WTC11 (cell line): ENCODE measurements around the gene TRMO. TPM values are rescaled to one million over a fixed set of nuclear protein-coding genes. Genes with fewer than 3 reads are reported as not detected.

Source experiments
- ATAC-seq: fragments of 200-7000 bp; cut with Tn5 transposase; 2 replicates; pipeline ENCODE4 v1.10.0; 2021; ENCODE audit warnings: mild to moderate bottlenecking, moderate library complexity
- CTCF ChIA-PET: fragments of 300-600 bp; sonication (Branson Sonifier 250); formaldehyde crosslinking; loops from one replicate; lab custom pipeline; 2021; ENCODE audit warnings: antibody characterized with exemption; lab: Charles Lee
- POLR2A ChIA-PET: fragments of 350-600 bp; sonication (Branson Sonifier 250); formaldehyde crosslinking; loops from one replicate; lab custom pipeline; 2021; ENCODE audit warnings: antibody characterized with exemption; lab: Charles Lee
- DNase-seq: peaks from one replicate; pipeline ENCODE4 v3.0.0; 2021; ENCODE audit warnings: low spot score
- H3K27ac Mint-ChIP-seq: 2 replicates; pipeline ENCODE4 v1.8.0; 2021; ENCODE audit warnings: mixed read lengths
- H3K27me3 Mint-ChIP-seq: 2 replicates; pipeline ENCODE4 v1.8.0; 2021; ENCODE audit warnings: low read depth, mild to moderate bottlenecking, moderate library complexity, mixed read lengths
- H3K36me3 Mint-ChIP-seq: 2 replicates; pipeline ENCODE4 v1.8.0; 2021; ENCODE audit warnings: mixed read lengths
- H3K4me1 Mint-ChIP-seq: 2 replicates; pipeline ENCODE4 v1.8.0; 2022; ENCODE audit warnings: mixed read lengths
- H3K4me3 Mint-ChIP-seq: 2 replicates; pipeline ENCODE4 v1.8.0; 2021; ENCODE audit warnings: mild to moderate bottlenecking, moderate library complexity, mixed read lengths
- H3K9me3 Mint-ChIP-seq: 2 replicates; pipeline ENCODE4 v1.8.0; 2021; ENCODE audit warnings: mixed read lengths
- CBFB ChIP-seq: sonication (generic); formaldehyde crosslinking; IDR thresholded peaks from 2 replicates; pipeline ENCODE4 v1.8.1; 2022; ENCODE audit warnings: mild to moderate bottlenecking, low read depth, missing genetic modification reagents
- CREB1 ChIP-seq: sonication (generic); formaldehyde crosslinking; IDR thresholded peaks from 2 replicates; pipeline ENCODE4 v1.8.0; 2023; ENCODE audit warnings: mild to moderate bottlenecking, missing genetic modification reagents
- FOXP1 ChIP-seq: sonication (generic); formaldehyde crosslinking; IDR thresholded peaks from 2 replicates; pipeline ENCODE4 v1.8.0; 2022; ENCODE audit warnings: missing genetic modification reagents, mild to moderate bottlenecking, moderate library complexity, borderline replicate concordance
- FOXP4 ChIP-seq: sonication (generic); formaldehyde crosslinking; IDR thresholded peaks from 2 replicates; pipeline ENCODE4 v1.8.0; 2022; ENCODE audit warnings: mild to moderate bottlenecking, missing genetic modification reagents
- HMGXB4 ChIP-seq: sonication (generic); formaldehyde crosslinking; IDR thresholded peaks from 2 replicates; pipeline ENCODE4 v1.8.1; 2023; ENCODE audit warnings: mild to moderate bottlenecking, moderate library complexity, missing genetic modification reagents
- JUN ChIP-seq: sonication (generic); formaldehyde crosslinking; IDR thresholded peaks from 2 replicates; pipeline ENCODE4 v1.8.0; 2023; ENCODE audit warnings: mild to moderate bottlenecking, missing genetic modification reagents
- KAT7 ChIP-seq: sonication (generic); formaldehyde crosslinking; IDR thresholded peaks from 2 replicates; pipeline ENCODE4 v1.8.1; 2023; ENCODE audit warnings: missing genetic modification reagents, mild to moderate bottlenecking, borderline replicate concordance
- MYBL2 ChIP-seq: sonication (generic); formaldehyde crosslinking; IDR thresholded peaks from 2 replicates; pipeline ENCODE4 v1.8.1; 2023; ENCODE audit warnings: mild to moderate bottlenecking, moderate library complexity, missing genetic modification reagents
- NFE2L1 ChIP-seq: sonication (generic); formaldehyde crosslinking; IDR thresholded peaks from 2 replicates; pipeline ENCODE4 v1.8.1; 2023; ENCODE audit warnings: missing genetic modification reagents
- NFYB ChIP-seq: sonication (generic); formaldehyde crosslinking; conservative IDR thresholded peaks from 2 replicates; pipeline ENCODE4 v1.8.0; 2022; ENCODE audit warnings: low read depth, missing genetic modification reagents
- RELA ChIP-seq: sonication (generic); formaldehyde crosslinking; IDR thresholded peaks from 2 replicates; pipeline ENCODE4 v1.8.1; 2022; ENCODE audit warnings: missing genetic modification reagents, mild to moderate bottlenecking, borderline replicate concordance
- TEAD4 ChIP-seq: sonication (generic); formaldehyde crosslinking; IDR thresholded peaks from 2 replicates; pipeline ENCODE4 v1.8.0; 2022; ENCODE audit warnings: mild to moderate bottlenecking, missing genetic modification reagents
- TP53 ChIP-seq: sonication (generic); formaldehyde crosslinking; IDR thresholded peaks from 2 replicates; pipeline ENCODE4 v1.8.1; 2023; ENCODE audit warnings: mild to moderate bottlenecking, missing genetic modification reagents
- ZNF671 ChIP-seq: fragments of 250-450 bp; sonication (Bioruptor Pico); IDR thresholded peaks from 2 replicates; pipeline ENCODE4 v1.8.0; 2021; ENCODE audit warnings: mild to moderate bottlenecking
- total RNA-seq: library from RNA; stranded (reverse); gene quantifications from 3 replicates; pipeline ENCODE4 v1.2.3, GENCODE V29; 2021
- TF ChIP-seq, protein P1 (sequence below): sonication (generic); formaldehyde crosslinking; IDR thresholded peaks from 2 replicates; pipeline ENCODE4 v1.8.0; 2022; ENCODE audit warnings: missing genetic modification reagents
- TF ChIP-seq, protein P2 (sequence below): sonication (generic); formaldehyde crosslinking; IDR thresholded peaks from 2 replicates; pipeline ENCODE4 v1.8.1; 2022; ENCODE audit warnings: low read depth, mild to moderate bottlenecking, moderate library complexity, missing genetic modification reagents, borderline replicate concordance
- TF ChIP-seq, protein P3 (sequence below): fragments of 250-450 bp; sonication (Bioruptor Pico); IDR thresholded peaks from 2 replicates; pipeline ENCODE4 v1.9.0; 2021; ENCODE audit warnings: mild to moderate bottlenecking, borderline replicate concordance
- TF ChIP-seq, protein P4 (sequence below): fragments of 250-450 bp; sonication (Bioruptor Pico); conservative IDR thresholded peaks from 2 replicates; pipeline ENCODE4 v1.9.0; 2021; ENCODE audit warnings: mild to moderate bottlenecking

The TRMO gene
- total RNA-seq, 1 experiment from 2014 or later = 4.6 TPM

GRCh38 chr9:97858393-97858713, 63.9 kb downstream of the TRMO start:
- ChIA-PET CTCF (interaction anchor here (0.6 to 1.1 kb wide), 4 partner anchors 11 to 161 kb away, joined by 3 to 4 read pairs (median 4); partner anchors contain the start of gene XPA), POLR2A (no interaction called here)
- DNase-seq (no peak), ATAC-seq (no peak)
- Mint-ChIP-seq H3K36me3 (0 out of 2 replicates have a peak, but pooled peaks cover 2% of the 10 kb centered on the region), H3K4me3 (peak overlapping the region; percentile 58), H3K27ac (no peak overlapping the region), H3K9me3 (no peaks in the 10 kb centered on the region), H3K27me3 (peaks cover 90% of the 10 kb centered on the region), H3K4me1 (peaks cover 30% of the 10 kb centered on the region)
- TF ChIP-seq, protein P1, sequence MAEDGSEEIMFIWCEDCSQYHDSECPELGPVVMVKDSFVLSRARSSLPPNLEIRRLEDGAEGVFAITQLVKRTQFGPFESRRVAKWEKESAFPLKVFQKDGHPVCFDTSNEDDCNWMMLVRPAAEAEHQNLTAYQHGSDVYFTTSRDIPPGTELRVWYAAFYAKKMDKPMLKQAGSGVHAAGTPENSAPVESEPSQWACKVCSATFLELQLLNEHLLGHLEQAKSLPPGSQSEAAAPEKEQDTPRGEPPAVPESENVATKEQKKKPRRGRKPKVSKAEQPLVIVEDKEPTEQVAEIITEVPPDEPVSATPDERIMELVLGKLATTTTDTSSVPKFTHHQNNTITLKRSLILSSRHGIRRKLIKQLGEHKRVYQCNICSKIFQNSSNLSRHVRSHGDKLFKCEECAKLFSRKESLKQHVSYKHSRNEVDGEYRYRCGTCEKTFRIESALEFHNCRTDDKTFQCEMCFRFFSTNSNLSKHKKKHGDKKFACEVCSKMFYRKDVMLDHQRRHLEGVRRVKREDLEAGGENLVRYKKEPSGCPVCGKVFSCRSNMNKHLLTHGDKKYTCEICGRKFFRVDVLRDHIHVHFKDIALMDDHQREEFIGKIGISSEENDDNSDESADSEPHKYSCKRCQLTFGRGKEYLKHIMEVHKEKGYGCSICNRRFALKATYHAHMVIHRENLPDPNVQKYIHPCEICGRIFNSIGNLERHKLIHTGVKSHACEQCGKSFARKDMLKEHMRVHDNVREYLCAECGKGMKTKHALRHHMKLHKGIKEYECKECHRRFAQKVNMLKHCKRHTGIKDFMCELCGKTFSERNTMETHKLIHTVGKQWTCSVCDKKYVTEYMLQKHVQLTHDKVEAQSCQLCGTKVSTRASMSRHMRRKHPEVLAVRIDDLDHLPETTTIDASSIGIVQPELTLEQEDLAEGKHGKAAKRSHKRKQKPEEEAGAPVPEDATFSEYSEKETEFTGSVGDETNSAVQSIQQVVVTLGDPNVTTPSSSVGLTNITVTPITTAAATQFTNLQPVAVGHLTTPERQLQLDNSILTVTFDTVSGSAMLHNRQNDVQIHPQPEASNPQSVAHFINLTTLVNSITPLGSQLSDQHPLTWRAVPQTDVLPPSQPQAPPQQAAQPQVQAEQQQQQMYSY (CRISPR knock-in tag) = no peak
- no peak for TF ChIP-seq NFE2L1 (CRISPR knock-in tag)
- TF ChIP-seq FOXP1 (CRISPR knock-in tag) = no peak
- TF ChIP-seq RELA (CRISPR knock-in tag) = no peak
- TF ChIP-seq, protein P2, sequence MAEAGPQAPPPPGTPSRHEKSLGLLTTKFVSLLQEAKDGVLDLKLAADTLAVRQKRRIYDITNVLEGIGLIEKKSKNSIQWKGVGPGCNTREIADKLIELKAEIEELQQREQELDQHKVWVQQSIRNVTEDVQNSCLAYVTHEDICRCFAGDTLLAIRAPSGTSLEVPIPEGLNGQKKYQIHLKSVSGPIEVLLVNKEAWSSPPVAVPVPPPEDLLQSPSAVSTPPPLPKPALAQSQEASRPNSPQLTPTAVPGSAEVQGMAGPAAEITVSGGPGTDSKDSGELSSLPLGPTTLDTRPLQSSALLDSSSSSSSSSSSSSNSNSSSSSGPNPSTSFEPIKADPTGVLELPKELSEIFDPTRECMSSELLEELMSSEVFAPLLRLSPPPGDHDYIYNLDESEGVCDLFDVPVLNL = no peak
- no peak for TF ChIP-seq CBFB
- no peak for TF ChIP-seq ZNF671 (CRISPR knock-in tag)
- no peak for TF ChIP-seq JUN (CRISPR knock-in tag)
- TF ChIP-seq NFYB = no peak
- no peak for TF ChIP-seq TP53
- no peak for TF ChIP-seq CREB1 (CRISPR knock-in tag)
- no peak for TF ChIP-seq MYBL2 (CRISPR knock-in tag)
- TF ChIP-seq, all 79 proteins: peak for 0

DNA sequence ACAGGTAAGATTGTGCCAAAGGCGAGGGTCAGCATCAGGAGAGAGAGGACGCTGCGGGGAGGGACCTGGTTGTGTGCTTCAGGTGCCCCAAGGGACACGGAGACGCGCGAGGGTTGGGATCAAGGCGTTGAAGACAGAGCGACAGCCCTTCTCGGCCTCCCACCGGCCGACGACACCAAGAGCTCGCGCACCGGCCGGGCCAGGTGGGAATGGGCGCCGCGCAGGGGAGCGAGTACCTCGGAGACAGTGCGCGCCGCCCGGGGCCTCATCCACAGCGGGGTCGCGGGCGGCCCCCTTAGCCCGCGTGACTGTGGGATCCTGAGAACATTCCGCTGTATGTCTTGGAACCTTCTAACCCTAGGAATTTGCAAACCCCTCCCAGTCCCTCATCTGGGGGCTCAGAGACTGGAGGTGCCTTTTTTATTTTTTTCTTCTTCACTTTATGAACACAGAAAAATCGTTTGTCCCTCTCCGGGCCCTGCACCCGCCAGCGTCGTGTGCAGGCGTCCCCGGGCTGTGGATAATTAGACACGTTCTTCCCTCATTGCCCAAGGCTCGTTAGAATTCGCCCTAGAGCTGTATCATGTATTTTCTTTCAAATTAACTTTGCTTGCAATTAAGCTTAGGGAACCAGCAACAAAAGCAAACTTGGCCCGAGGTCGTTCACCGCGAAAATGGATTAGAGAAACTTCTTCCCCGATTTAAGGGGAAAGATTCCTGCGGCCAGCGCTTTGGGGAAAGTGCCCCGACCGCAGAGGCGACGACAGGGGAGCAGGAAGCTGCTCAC, 64.5 kb downstream of the TRMO start:
- Mint-ChIP-seq H3K27me3 (peaks cover 94% of the 10 kb centered on the region), H3K9me3 (no peaks in the 10 kb centered on the region), H3K27ac (no peak overlapping the region), H3K4me1 (peaks cover 30% of the 10 kb centered on the region), H3K36me3 (0 out of 2 replicates have a peak, but pooled peaks cover 2% of the 10 kb centered on the region), H3K4me3 (peak overlapping the region; percentile 63)
- ATAC-seq = no peak
- POLR2A ChIA-PET = no interaction called here
- CTCF ChIA-PET = interaction anchor here (0.6 to 1.1 kb wide), 4 partner anchors 10 to 161 kb away, joined by 3 to 4 read pairs (median 3); partner anchors contain the start of gene XPA
- DNase-seq = peak; percentile 46
- TF ChIP-seq HMGXB4 (CRISPR knock-in tag) (no peak), CREB1 (CRISPR knock-in tag) (no peak), TEAD4 (CRISPR knock-in tag) (no peak), FOXP4 (CRISPR knock-in tag) (no peak), KAT7 (CRISPR knock-in tag) (no peak)
- TF ChIP-seq, protein P3, sequence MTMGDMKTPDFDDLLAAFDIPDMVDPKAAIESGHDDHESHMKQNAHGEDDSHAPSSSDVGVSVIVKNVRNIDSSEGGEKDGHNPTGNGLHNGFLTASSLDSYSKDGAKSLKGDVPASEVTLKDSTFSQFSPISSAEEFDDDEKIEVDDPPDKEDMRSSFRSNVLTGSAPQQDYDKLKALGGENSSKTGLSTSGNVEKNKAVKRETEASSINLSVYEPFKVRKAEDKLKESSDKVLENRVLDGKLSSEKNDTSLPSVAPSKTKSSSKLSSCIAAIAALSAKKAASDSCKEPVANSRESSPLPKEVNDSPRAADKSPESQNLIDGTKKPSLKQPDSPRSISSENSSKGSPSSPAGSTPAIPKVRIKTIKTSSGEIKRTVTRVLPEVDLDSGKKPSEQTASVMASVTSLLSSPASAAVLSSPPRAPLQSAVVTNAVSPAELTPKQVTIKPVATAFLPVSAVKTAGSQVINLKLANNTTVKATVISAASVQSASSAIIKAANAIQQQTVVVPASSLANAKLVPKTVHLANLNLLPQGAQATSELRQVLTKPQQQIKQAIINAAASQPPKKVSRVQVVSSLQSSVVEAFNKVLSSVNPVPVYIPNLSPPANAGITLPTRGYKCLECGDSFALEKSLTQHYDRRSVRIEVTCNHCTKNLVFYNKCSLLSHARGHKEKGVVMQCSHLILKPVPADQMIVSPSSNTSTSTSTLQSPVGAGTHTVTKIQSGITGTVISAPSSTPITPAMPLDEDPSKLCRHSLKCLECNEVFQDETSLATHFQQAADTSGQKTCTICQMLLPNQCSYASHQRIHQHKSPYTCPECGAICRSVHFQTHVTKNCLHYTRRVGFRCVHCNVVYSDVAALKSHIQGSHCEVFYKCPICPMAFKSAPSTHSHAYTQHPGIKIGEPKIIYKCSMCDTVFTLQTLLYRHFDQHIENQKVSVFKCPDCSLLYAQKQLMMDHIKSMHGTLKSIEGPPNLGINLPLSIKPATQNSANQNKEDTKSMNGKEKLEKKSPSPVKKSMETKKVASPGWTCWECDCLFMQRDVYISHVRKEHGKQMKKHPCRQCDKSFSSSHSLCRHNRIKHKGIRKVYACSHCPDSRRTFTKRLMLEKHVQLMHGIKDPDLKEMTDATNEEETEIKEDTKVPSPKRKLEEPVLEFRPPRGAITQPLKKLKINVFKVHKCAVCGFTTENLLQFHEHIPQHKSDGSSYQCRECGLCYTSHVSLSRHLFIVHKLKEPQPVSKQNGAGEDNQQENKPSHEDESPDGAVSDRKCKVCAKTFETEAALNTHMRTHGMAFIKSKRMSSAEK = no peak
- TF ChIP-seq, protein P4, sequence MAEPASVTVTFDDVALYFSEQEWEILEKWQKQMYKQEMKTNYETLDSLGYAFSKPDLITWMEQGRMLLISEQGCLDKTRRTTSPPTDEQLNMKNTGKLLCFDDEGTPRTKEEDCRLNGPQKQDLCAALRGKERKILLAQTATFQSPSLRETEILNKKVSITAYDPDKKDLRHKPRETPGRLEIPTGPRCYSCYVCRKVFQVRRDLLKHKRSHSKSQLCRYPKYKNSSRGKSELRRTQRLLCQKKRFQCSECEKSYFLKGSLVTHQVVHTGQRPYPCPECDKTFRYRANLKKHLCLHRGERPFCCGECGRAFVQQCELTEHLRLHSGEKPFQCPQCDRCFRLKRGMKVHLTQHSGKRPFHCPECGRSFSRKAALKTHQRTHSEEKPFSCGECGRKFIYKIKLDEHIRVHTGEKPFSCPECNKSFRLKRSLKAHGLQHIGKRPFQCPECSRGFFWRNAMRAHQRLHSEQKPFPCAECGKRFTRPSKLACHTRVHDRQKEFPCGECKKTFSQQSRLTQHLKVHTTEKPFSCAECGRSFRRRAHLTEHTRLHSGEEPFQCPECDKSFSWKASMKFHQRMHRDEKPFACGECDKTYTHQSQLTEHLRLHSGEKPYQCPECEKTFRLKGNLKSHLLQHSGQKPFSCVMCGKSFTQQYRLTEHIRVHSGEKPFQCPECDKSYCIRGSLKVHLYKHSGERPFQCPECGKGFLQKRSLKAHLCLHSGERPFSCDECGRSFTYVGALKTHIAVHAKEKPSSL (CRISPR knock-in tag) = no peak
